ENCODE data around the gene NTMT1. TPM values are rescaled to one million over a fixed set of nuclear protein-coding genes. Genes with fewer than 3 reads are reported as not detected.

The NTMT1 gene
- total and polyA plus RNA-seq, 9 of the 15 experiments (the other 6 are each of a cell fraction or from before 2014, with no cell fraction given), result 42.1 to 116 (median 74.7) TPM

- no peak for TF ChIP-seq CLOCK (CRISPR knock-in tag; IDR thresholded peaks at IDR 0.05; ENCODE audit: borderline replicate concordance)
- no peak for TF ChIP-seq ELF4 (CRISPR knock-in tag; IDR thresholded peaks at IDR 0.05)
- TF ChIP-seq TAF1 (IDR thresholded peaks at IDR 0.05; ENCODE audit: control insufficient read depth, extremely low read depth, insufficient read depth, low read length, severe bottlenecking), result no peak
- TF ChIP-seq ZNF696 (CRISPR knock-in tag; conservative IDR thresholded peaks at IDR 0.05), result no peak
- TF ChIP-seq, protein P1, sequence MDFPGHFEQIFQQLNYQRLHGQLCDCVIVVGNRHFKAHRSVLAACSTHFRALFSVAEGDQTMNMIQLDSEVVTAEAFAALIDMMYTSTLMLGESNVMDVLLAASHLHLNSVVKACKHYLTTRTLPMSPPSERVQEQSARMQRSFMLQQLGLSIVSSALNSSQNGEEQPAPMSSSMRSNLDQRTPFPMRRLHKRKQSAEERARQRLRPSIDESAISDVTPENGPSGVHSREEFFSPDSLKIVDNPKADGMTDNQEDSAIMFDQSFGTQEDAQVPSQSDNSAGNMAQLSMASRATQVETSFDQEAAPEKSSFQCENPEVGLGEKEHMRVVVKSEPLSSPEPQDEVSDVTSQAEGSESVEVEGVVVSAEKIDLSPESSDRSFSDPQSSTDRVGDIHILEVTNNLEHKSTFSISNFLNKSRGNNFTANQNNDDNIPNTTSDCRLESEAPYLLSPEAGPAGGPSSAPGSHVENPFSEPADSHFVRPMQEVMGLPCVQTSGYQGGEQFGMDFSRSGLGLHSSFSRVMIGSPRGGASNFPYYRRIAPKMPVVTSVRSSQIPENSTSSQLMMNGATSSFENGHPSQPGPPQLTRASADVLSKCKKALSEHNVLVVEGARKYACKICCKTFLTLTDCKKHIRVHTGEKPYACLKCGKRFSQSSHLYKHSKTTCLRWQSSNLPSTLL (IDR thresholded peaks at IDR 0.05), result no peak
- peak; percentile 76 for TF ChIP-seq CXXC5 (CRISPR knock-in tag; IDR thresholded peaks at IDR 0.05)
- TF ChIP-seq SRSF3 (IDR thresholded peaks at IDR 0.05; ENCODE audit: insufficient read depth, low read length), result no peak
- TF ChIP-seq ZNF316 (IDR thresholded peaks at IDR 0.05), result no peak
- no peak for TF ChIP-seq LCOR (CRISPR knock-in tag; IDR thresholded peaks at IDR 0.05)
- no peak for TF ChIP-seq CREB3 (tag; conservative IDR thresholded peaks at IDR 0.05; ENCODE audit: low read depth)
- no peak for TF ChIP-seq ZNF551 (CRISPR knock-in tag; IDR thresholded peaks at IDR 0.05)
- TF ChIP-seq ZBTB34 (CRISPR knock-in tag; IDR thresholded peaks at IDR 0.05), result no peak
- no peak for TF ChIP-seq USF1 (CRISPR knock-in tag; IDR thresholded peaks at IDR 0.05)
- TF ChIP-seq TEAD4 (IDR thresholded peaks at IDR 0.05; ENCODE audit: low read length), result no peak
- TF ChIP-seq TEAD4 (CRISPR knock-in tag; IDR thresholded peaks at IDR 0.05; ENCODE audit: borderline replicate concordance), result peak; percentile 41; the same call in 1 of the 2 replicates
- peak; percentile 14; the same call in 1 of the 2 replicates for TF ChIP-seq NR2F6 (CRISPR knock-in tag; IDR thresholded peaks at IDR 0.05)
Measured at GRCh38 chr9:129610473-129611306, 15.3 kb upstream of the NTMT1 start (continued).

Data from K562 (cell line).